Measurements from ENCODE around the gene NUSAP1.
"Not testable (repeated sequence)": the region's sequence is repeated elsewhere in the genome, so short reads cannot be mapped to it uniquely, and the experiment has no call there.

The NUSAP1 gene

GRCh38 chr15:41333026-41333562 lies 413 bp downstream of the NUSAP1 start:
- peak; percentile 12 for DNase-seq (ENCODE audit: low spot score)

- no peak for DNase-seq (ENCODE audit: low spot score)
Measured at GRCh38 chr15:41334293-41335120, 1.8 kb downstream of the NUSAP1 start.

- no peak for DNase-seq (ENCODE audit: low spot score)
Measured at GRCh38 chr15:41336549-41336948, 3.9 kb downstream of the NUSAP1 start.

- no peak for DNase-seq (ENCODE audit: low spot score)
Measured at GRCh38 chr15:41337047-41337446, 4.4 kb downstream of the NUSAP1 start.

- no peak for DNase-seq (ENCODE audit: low spot score)
Measured at GRCh38 chr15:41337631-41338522, 5.2 kb downstream of the NUSAP1 start.

- no peak for DNase-seq (ENCODE audit: low spot score)
Measured at GRCh38 chr15:41340189-41340695, 7.6 kb downstream of the NUSAP1 start.

GRCh38 chr15:41341519-41341918 lies 8.8 kb downstream of the NUSAP1 start:
- no peak for DNase-seq (ENCODE audit: low spot score)

- no peak for DNase-seq (ENCODE audit: low spot score)
Measured at GRCh38 chr15:41347236-41347635, 14.6 kb downstream of the NUSAP1 start.

- DNase-seq (ENCODE audit: low spot score): no peak
Measured at GRCh38 chr15:41350057-41350717, 17.5 kb downstream of the NUSAP1 start.

- DNase-seq (ENCODE audit: low spot score): no peak
Measured at GRCh38 chr15:41354371-41354770, 21.7 kb downstream of the NUSAP1 start.

- no peak for DNase-seq (ENCODE audit: low spot score)
Measured at GRCh38 chr15:41367418-41367817, 34.7 kb downstream of the NUSAP1 start.

- DNase-seq (ENCODE audit: low spot score): no peak
Measured at GRCh38 chr15:41377978-41378377, 45.3 kb downstream of the NUSAP1 start.

- not testable (repeated sequence) for DNase-seq (ENCODE audit: low spot score)
Measured at GRCh38 chr15:41383974-41384749, 51.5 kb downstream of the NUSAP1 start.

GRCh38 chr15:41387646-41388045 lies 55.0 kb downstream of the NUSAP1 start:
- no peak for DNase-seq (ENCODE audit: low spot score)

- DNase-seq (ENCODE audit: low spot score): no peak
Measured at GRCh38 chr15:41392659-41393058, 60.0 kb downstream of the NUSAP1 start.

- no peak for DNase-seq (ENCODE audit: low spot score)
Measured at GRCh38 chr15:41394924-41395323, 62.2 kb downstream of the NUSAP1 start.

- DNase-seq (ENCODE audit: low spot score): no peak
Measured at GRCh38 chr15:41396111-41396510, 63.4 kb downstream of the NUSAP1 start.

GRCh38 chr15:41401904-41402267 lies 69.2 kb downstream of the NUSAP1 start:
- no peak for DNase-seq (ENCODE audit: low spot score)

GRCh38 chr15:41407341-41407740 lies 74.7 kb downstream of the NUSAP1 start:
- DNase-seq (ENCODE audit: low spot score): no peak

GRCh38 chr15:41408234-41408641 lies 75.6 kb downstream of the NUSAP1 start:
- no peak for DNase-seq (ENCODE audit: low spot score)

- DNase-seq (ENCODE audit: low spot score): no peak
Measured at GRCh38 chr15:41411031-41411430, 78.3 kb downstream of the NUSAP1 start.

Data from CD4-positive, alpha-beta T cell treated with Interleukin-2 at 100 ng/mL for 4 hours (primary cell).